PFSK-1 (cell line): ENCODE data around the gene PPP2R1B.

ENCODE experiments used
- FOXP2 ChIP-seq: optimal IDR thresholded peaks from 2 replicates; pipeline ENCODE3; 2011; ENCODE audit warnings: borderline replicate concordance, control low read depth, inconsistent platforms; ENCODE audit not compliant: insufficient read depth; ENCODE audit errors: extremely low read length, extremely low read depth
- POLR2AphosphoS5 ChIP-seq: IDR thresholded peaks from 2 replicates; pipeline ENCODE4 v1.6.1; 2012; ENCODE audit warnings: low read depth, mild to moderate bottlenecking, control low read depth, low read length, moderate library complexity
- REST ChIP-seq, 2 experiments: IDR thresholded peaks; 2 replicates each; pipeline versions ENCODE4 v1.6.1 to v1.8.0; 2011 to 2012; ENCODE audit warnings: low read depth in 2 of 2, low read length in 2 of 2, control low read depth in 1 of 2, inconsistent platforms in 1 of 2, mild to moderate bottlenecking in 1 of 2, moderate library complexity in 1 of 2; ENCODE audit not compliant: insufficient read depth in 1 of 2
- SIN3A ChIP-seq: IDR thresholded peaks from 2 replicates; pipeline ENCODE4 v1.6.1; 2012; ENCODE audit warnings: mild to moderate bottlenecking, low read length, moderate library complexity, borderline replicate concordance; ENCODE audit not compliant: insufficient read depth
- TAF1 ChIP-seq: IDR thresholded peaks from 2 replicates; pipeline ENCODE4 v1.6.1; 2012; ENCODE audit warnings: low read length, control low read depth, borderline replicate concordance; ENCODE audit not compliant: insufficient read depth

PPP2R1B gene

DNA sequence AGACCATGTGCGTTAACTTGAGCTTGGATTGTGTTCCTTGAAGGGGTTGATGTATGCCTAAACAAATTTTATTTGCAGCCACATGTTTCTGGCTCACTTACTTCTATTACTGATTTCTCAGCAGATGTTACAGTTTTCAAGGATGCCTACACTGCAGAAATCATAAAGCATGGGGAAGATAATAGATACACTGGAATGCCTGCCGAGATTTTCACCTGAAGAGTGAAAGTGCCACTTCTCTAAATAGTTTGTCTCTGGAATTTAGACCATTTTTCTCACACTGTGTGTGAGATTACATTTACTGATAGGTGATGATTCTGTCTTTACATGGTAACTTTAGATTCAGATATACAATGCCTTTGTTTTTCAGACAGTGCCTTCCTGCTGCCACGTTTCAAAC lies 82.4 kb downstream of the PPP2R1B start:
- no peak for TF ChIP-seq FOXP2
- no peak for TF ChIP-seq REST (IDR thresholded peaks at IDR 0.05; ENCODE audit: insufficient read depth in 1 of 2, low read depth in 2 of 2, low read length in 2 of 2)
- TF ChIP-seq SIN3A = no peak
- TF ChIP-seq TAF1 = no peak

DNA sequence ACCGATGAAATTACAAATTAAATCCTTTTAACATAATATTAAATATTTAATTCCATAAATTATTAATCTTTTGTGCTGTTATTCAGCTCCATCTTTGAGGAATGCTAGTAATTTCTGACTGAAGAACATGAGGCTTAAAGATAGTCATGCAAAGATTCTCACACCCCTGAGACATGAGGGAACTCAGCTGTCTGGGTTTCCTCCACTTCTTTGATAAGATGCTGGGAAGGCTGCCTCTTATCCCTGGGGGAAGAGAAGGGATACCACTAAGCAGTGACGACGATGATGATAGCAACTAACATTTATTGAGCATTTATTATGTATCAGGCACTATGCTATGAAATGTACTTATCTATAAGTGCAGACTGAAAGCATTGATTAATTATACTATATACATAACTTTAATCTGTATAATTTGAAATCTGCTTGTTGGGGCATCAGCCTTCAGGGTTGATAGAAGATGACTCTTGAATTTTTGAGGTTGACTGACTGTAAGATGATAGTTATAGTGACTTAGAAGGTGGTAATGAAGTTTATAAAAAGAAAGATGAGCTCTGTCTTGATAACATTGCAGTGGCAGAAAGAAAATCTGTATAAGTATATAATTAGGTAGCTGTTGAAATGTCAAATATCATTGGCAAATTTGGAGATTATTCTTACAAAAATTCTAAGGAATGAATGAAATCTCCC lies 85.6 kb downstream of the PPP2R1B start:
- TF ChIP-seq SIN3A (no peak), REST (IDR thresholded peaks at IDR 0.05; ENCODE audit: insufficient read depth in 1 of 2, low read depth in 2 of 2, low read length in 2 of 2) (no peak), FOXP2 (no peak), POLR2AphosphoS5 (no peak), TAF1 (no peak)
